Activated naive CD8-positive, alpha-beta T cell treated with anti-CD3 and anti-CD28 coated beads for 36 hours (primary cell): Measurements from ENCODE around the gene FAM210B. TPM values are rescaled to one million over a fixed set of nuclear protein-coding genes. Genes with fewer than 3 reads are reported as not detected.

Experiments
- DNase-seq: peaks from one replicate; pipeline ENCODE4 v3.0.0; 2021
- H3K27ac Mint-ChIP-seq: one replicate; pipeline ENCODE4 v1.8.0; 2022; ENCODE audit warnings: mild to moderate bottlenecking, moderate library complexity, mixed read lengths
- H3K27me3 Mint-ChIP-seq: one replicate; pipeline ENCODE4 v1.8.0; 2022; ENCODE audit warnings: mild to moderate bottlenecking, mixed read lengths
- H3K36me3 Mint-ChIP-seq: one replicate; pipeline ENCODE4 v1.8.0; 2021; ENCODE audit warnings: mild to moderate bottlenecking, mixed read lengths
- H3K4me1 Mint-ChIP-seq: one replicate; pipeline ENCODE4 v1.8.0; 2021; ENCODE audit warnings: mixed read lengths
- H3K4me3 Mint-ChIP-seq: one replicate; pipeline ENCODE4 v1.8.0; 2022; ENCODE audit warnings: mild to moderate bottlenecking, moderate library complexity, mixed read lengths
- H3K9me3 Mint-ChIP-seq: one replicate; pipeline ENCODE4 v1.8.0; 2022; ENCODE audit warnings: mixed read lengths
- total RNA-seq, 2 experiments: library from RNA; stranded (reverse); gene quantifications; one replicate each; pipeline ENCODE4 v1.2.3, GENCODE V29; 2021

The FAM210B gene
- total RNA-seq, 2 experiments from 2014 or later = 5.0 to 5.2 TPM

DNA sequence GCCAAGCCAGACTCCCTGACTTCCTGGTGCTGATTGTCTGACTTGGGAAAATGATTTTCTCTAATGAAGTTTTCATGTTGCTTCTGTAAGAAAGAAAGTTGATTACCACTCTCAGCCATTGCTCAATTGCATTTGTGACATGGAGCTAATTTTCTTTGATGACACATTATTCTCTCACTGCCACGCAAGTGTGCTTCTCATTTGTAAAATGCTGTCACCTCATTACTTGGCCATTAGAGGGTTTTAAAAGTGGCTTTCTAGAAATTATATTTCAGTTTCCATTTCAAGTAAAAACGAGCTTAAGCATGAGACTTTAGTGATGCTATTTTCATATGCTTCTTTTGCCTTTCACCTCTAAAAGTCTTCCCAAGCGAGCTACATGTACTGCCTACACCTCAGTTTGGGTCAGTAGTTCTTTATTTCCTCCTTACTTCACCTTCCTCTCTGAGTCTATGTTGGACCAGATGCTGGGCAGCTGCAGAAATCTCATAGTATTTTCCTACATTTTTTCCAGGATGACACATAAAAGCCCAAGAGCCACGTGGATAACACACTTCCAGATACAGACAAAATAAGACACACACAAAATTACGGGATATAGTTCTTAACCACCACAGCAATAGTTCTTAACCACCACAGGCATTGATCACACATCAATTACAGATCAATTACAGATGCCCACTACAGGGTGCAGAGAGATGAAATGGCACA is 6.3 kb upstream of the FAM210B start:
- H3K4me1 Mint-ChIP-seq = no peaks in the 10 kb centered on the region
- peaks cover 17% of the 10 kb centered on the region for H3K27me3 Mint-ChIP-seq
- DNase-seq = no peak
- H3K36me3 Mint-ChIP-seq = no peaks in the 10 kb centered on the region
- H3K27ac Mint-ChIP-seq = no peak overlapping the region
- H3K4me3 Mint-ChIP-seq = no peak overlapping the region
- no peaks in the 10 kb centered on the region for H3K9me3 Mint-ChIP-seq

DNA sequence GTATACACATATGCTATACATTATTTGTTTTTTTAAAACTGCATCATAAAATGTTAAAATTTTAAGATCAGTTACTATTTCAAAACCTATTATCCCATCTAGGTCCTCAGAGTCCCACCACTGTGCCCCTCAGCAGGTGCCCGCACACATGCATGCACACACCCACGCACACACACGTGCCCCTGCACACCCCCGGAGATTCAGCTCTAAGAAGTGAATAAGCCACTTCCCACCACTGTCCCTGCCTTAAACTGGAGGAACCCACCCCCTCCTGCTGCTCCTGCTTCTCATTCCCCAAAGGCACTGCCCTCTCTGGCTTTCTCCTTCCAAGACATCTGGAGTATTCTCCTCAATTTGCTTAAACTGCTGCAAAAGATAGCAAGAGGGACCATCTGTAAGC is 5.4 kb upstream of the FAM210B start:
- H3K4me3 Mint-ChIP-seq = no peak overlapping the region
- no peak overlapping the region for H3K27ac Mint-ChIP-seq
- no peak for DNase-seq
- H3K4me1 Mint-ChIP-seq = peaks cover 3% of the 10 kb centered on the region
- peaks cover 10% of the 10 kb centered on the region for H3K27me3 Mint-ChIP-seq
- no peaks in the 10 kb centered on the region for H3K9me3 Mint-ChIP-seq
- no peaks in the 10 kb centered on the region for H3K36me3 Mint-ChIP-seq

DNA sequence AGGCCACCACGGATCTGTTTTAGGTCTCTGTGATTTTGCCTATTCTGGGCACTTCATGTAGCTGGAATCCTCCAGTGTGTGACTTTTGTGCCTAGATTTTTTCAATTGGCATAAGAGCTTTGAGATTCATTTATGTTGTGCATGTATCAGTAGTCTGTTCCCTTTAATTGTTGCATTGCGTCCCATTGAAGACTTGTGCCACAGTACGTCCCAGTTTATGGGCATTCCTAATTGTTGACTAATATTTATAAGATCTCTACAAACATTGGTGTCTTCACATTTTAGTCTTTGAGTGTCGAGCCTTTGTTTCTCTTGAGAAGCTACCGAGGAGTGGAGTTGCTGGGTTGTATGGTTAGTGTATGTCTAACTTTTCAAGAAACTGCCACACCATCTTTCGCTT is 704 bp upstream of the FAM210B start:
- H3K4me3 Mint-ChIP-seq = peak overlapping the region; percentile 66
- no peaks in the 10 kb centered on the region for H3K9me3 Mint-ChIP-seq
- no peaks in the 10 kb centered on the region for H3K36me3 Mint-ChIP-seq
- H3K27me3 Mint-ChIP-seq = no peaks in the 10 kb centered on the region
- H3K4me1 Mint-ChIP-seq = peaks cover 16% of the 10 kb centered on the region
- H3K27ac Mint-ChIP-seq = no peak overlapping the region
- no peak for DNase-seq

DNA sequence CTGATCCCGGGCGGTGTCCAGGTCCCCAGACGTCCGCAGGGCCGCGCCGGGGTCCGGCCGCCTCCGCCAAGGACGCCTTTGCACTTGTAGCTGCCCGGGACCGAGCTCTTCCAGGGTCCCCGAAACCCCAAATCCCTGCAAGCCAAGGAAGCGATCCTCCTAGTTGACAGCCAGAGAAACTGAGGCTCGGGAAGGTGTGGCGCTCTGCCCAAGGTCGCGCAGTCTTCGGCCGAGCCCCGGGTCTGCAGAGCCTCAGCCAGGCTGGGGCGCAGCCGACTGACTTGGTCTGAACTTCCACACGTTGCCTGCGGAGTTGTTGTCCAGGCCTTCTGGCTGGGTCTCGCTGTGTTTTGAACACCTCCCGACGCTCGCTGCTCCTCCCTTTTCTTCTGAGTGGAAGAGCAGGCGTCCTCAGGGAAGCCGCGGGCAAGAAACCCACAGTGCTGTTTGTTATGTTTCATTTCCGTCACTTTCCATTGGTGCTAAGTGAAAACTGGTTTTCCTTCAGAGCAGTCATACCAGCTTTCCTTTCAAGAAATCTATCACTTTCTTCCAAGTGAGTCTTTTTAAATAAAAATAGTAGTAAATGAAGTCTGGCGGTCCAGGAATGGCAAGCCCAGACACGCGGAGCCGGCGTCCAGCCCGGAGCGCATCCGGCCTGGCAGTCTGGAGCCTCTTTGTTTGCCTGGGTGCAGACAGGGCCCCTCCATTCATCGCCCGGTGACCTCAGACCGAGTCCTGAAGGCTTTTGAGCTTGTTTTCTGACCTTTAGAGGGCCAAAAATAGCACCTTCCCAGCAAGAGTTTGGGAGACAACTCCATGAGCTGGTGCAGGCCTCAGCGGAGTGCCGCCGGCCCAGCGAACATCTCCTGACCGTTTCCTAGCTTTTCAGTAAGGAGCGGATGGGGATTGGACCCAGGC is 698 bp downstream of the FAM210B start:
- Mint-ChIP-seq H3K27ac (peak overlapping the region; percentile 56), H3K9me3 (no peaks in the 10 kb centered on the region)

DNA sequence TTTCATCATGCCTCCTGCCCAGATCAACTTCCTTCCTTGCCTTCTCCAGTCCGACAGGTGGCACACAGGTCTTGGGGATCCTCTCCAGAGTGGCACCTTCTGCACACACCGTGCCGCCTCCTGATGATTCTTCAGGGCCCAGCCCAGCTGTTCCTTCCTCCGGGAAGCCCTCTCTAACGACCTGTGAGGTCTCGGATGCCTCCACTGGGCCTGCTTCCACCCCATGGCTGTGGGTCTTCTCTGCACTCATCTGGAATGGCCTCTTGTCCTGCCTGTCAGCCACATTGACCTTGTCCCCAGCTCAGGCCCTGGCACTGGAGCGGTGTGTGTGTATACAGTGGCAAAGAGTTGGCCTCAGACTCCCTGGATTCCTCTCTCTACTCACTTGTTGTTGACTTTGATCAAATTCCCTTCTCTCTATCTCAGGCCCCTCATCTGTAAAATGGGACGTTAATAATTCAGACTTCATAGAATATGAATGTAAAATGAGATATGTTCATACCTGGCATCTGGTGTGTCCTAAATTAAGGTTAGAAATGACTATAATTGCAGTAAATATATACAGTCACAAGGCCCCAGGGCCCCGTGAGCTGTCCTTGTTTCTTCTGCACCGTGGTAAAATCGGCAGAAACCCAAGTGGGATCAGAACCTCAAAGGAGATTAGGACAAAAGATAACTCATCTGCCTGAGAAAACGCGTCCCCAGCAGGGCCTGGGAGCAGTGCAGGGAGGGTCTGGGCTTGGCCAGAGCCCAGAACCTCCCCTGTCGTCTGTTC is 1.5 kb downstream of the FAM210B start:
- Mint-ChIP-seq H3K9me3 (no peaks in the 10 kb centered on the region), H3K36me3 (no peaks in the 10 kb centered on the region), H3K4me3 (peak overlapping the region; percentile 83), H3K27ac (no peak overlapping the region), H3K4me1 (peaks cover 16% of the 10 kb centered on the region), H3K27me3 (no peaks in the 10 kb centered on the region)
- DNase-seq = no peak

More for the DNA sequence above, 698 bp downstream of the FAM210B start:
- H3K4me3 Mint-ChIP-seq = peak overlapping the region; percentile 83
- H3K36me3 Mint-ChIP-seq = no peaks in the 10 kb centered on the region
- DNase-seq = peak; percentile 17
- H3K4me1 Mint-ChIP-seq = peaks cover 16% of the 10 kb centered on the region
- no peaks in the 10 kb centered on the region for H3K27me3 Mint-ChIP-seq

DNA sequence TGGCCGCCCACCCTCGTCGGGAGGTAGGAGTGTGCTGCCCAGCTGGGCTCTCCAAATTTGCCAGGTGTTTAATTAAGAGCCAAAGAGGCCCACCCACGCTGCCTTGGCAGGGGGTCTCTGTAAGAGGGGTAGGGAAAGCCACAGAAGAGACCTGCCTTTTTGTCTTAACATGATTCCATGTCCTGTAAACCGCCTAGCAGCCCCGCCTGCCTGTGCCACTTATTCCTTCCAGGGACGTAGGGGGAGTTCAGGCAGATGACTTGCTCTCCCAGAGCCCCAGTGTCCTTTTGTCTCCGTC is 2.1 kb downstream of the FAM210B start:
- H3K27me3 Mint-ChIP-seq = no peaks in the 10 kb centered on the region
- H3K36me3 Mint-ChIP-seq = peaks cover under 1% of the 10 kb centered on the region
- no peak overlapping the region for H3K27ac Mint-ChIP-seq
- no peak for DNase-seq
- peaks cover 16% of the 10 kb centered on the region for H3K4me1 Mint-ChIP-seq
- no peak overlapping the region for H3K4me3 Mint-ChIP-seq
- H3K9me3 Mint-ChIP-seq = no peaks in the 10 kb centered on the region

DNA sequence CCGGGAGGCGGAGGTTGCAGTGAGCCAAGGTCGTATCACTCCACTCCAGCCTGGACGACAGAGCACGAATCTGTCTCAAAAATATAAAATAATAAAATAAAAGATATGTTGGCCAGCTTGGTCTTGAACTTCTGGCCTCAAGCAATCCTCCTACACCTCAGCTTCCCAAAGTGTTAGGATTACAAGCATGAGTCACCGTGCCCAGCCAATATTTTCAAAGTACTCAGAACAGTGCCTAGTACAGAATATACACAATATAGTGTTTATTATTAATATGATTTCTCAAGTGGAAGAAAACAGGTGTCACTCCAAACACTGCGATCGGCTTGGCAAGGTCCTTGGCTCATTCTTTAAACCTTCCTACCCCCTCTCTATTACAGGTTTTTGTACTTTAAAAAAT is 3.1 kb downstream of the FAM210B start:
- no peak for DNase-seq
- Mint-ChIP-seq H3K9me3 (no peaks in the 10 kb centered on the region), H3K4me3 (no peak overlapping the region), H3K27me3 (no peaks in the 10 kb centered on the region), H3K4me1 (peaks cover 16% of the 10 kb centered on the region), H3K27ac (no peak overlapping the region), H3K36me3 (peaks cover 3% of the 10 kb centered on the region)

DNA sequence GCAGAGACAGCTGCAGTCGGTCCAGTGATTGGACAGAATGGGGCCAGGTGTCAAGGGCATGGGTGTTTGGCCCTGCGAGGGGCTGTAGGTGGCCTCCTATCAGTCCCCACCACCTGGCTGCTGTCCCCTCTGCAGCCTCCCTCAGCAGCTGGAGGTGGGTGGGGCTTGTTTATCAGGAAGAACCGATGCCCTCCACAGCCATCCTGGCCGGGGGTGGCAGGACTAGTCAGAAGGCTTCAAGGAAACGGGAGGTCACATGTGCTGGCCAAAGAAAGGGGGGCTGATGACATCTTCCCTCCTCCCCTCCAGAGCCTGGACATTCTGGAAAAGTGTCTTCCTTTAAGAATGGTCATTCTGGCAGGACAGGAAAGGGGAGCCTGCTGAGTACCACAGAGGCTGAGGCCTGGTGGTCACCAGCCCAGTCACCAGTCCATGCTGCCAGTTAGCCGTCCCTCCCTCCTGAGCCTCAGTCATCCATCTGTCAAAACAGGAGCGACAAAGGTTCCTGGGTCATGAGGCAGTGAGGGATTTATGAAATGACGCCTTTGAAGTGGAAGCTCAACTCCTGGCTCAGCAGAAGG is 4.1 kb downstream of the FAM210B start:
- Mint-ChIP-seq H3K9me3 (no peaks in the 10 kb centered on the region), H3K36me3 (peaks cover 3% of the 10 kb centered on the region), H3K27me3 (no peaks in the 10 kb centered on the region), H3K4me1 (peaks cover 16% of the 10 kb centered on the region), H3K27ac (no peak overlapping the region), H3K4me3 (no peak overlapping the region)
- no peak for DNase-seq

DNA sequence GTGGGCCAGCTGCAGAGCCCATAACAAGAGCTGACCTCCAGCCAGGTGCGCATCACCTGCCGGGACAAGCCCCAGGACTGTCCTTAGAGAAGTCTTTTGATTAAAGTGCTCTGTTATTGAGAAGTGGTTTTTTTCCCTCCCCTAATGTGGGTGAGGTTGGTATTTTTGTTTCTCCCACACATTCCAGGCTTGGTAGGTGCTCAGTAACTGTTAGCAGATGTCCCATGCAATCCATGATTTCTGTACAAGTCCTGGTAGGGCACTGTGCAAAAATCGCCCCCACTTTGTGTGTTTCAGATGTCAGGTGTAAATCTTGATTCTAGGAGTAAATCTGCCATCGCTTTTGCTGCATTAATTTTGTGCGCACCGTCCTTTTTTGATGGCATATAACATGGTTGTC is 4.7 kb downstream of the FAM210B start:
- no peaks in the 10 kb centered on the region for H3K27me3 Mint-ChIP-seq
- no peak for DNase-seq
- no peaks in the 10 kb centered on the region for H3K9me3 Mint-ChIP-seq
- H3K36me3 Mint-ChIP-seq = peaks cover 3% of the 10 kb centered on the region
- no peak overlapping the region for H3K4me3 Mint-ChIP-seq
- peaks cover 11% of the 10 kb centered on the region for H3K4me1 Mint-ChIP-seq
- H3K27ac Mint-ChIP-seq = no peak overlapping the region

DNA sequence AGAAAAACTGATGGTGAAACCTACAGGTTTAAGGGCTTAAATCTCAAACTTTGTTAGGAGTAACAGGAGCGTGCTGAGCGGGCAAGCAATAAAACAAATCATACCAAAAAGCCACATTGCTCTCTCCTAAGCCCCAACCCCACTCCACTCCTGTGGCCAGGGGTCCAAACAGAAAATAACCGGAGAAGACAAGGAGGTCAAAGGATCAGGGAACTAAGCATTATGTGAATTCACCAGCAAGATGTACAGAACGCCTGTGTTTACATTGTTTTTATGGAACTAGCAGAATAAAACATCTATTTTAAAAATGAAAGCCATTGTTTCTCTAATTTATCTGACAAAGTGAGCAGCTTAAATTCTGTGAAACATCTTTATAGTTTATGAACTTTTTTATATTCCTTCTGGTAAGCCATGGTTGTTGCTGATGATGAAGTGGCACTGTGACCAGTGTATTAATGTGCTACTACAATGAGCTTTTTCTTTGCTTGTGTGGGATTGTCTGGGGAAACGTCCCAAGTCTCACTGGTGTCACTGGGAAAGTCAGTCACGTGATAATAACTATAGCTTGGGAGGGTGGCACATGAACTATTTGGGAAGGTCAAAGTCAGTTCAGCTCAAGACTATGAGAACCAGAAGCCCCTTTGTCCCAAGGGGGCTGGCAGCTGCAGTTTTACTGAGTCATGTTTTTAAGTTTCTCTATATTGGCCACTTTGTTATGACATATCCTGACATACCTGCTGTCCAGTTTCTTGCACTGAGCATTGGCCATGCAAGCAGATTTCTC is 9.8 kb downstream of the FAM210B start:
- DNase-seq = no peak
- Mint-ChIP-seq H3K27ac (no peak overlapping the region), H3K4me3 (no peak overlapping the region), H3K27me3 (no peaks in the 10 kb centered on the region), H3K36me3 (peaks cover 11% of the 10 kb centered on the region), H3K9me3 (no peaks in the 10 kb centered on the region), H3K4me1 (peaks cover 7% of the 10 kb centered on the region)

DNA sequence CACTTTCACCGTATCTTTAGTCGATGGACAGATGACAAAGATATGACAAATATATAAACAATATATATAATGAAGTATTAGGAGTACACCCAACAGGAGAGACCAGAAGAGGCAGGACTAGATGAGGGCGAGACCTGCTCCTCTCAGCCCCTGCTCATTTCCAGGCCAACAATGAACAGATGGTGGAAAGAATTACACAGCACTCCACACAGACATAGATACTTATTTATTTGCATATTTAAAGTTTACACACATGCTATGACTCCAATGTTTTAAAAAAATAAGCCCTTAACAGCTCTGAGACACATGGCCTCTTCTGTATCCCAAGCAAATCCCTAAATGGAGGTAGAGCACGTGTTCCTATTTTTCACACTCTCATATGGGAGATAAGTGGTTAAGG is 10.4 kb downstream of the FAM210B start:
- Mint-ChIP-seq H3K27ac (no peak overlapping the region), H3K9me3 (no peaks in the 10 kb centered on the region), H3K4me3 (no peak overlapping the region), H3K4me1 (peaks cover 7% of the 10 kb centered on the region), H3K27me3 (no peaks in the 10 kb centered on the region), H3K36me3 (peaks cover 11% of the 10 kb centered on the region)
- DNase-seq = no peak

DNA sequence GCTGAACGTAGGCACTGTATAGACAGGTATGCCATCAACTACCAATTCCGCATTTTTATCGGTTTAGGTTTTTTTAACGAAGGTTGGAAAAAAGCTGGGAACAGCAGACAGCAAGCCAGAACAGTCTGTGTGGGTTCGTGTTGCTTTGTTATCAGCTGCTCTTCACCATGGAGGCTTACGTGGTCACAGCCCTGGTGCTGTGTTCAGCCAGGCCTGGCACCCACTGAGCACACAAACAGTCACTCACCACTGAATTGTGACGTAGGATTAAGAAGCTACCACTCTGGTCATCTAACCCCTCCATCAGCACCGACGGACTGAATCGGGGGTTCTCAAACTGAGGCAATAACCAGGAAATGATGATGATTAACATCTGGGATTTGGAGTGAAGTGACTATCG is 13.2 kb downstream of the FAM210B start:
- H3K36me3 Mint-ChIP-seq = peaks cover 24% of the 10 kb centered on the region

DNA sequence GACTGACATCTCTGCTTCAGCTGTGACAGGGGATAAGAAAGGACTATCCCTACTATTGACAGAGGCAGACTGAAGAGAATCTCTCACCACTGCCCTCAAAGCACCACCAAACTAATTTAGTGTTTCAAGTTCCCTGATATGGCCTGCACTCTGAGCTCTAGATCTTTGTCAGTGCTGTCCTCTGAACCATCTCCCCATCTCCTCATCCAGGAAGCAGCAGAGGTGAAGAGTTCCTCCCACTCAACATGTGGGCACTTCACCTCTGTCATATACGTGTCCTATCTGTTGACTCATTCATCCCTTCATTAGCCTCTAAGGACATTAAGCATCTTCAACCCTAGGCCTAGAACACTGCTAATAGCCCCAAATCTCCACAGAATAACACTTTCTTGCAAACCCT is 14.1 kb downstream of the FAM210B start:
- H3K4me3 Mint-ChIP-seq = no peak overlapping the region
- no peak for DNase-seq
- H3K9me3 Mint-ChIP-seq = no peaks in the 10 kb centered on the region
- H3K36me3 Mint-ChIP-seq = peaks cover 30% of the 10 kb centered on the region
- H3K27me3 Mint-ChIP-seq = no peaks in the 10 kb centered on the region
- peaks cover 7% of the 10 kb centered on the region for H3K4me1 Mint-ChIP-seq
- no peak overlapping the region for H3K27ac Mint-ChIP-seq

More for the DNA sequence above, 13.2 kb downstream of the FAM210B start:
- Mint-ChIP-seq H3K27ac (no peak overlapping the region), H3K27me3 (no peaks in the 10 kb centered on the region), H3K4me3 (no peak overlapping the region), H3K4me1 (peaks cover 7% of the 10 kb centered on the region), H3K9me3 (no peaks in the 10 kb centered on the region)
- DNase-seq = no peak

DNA sequence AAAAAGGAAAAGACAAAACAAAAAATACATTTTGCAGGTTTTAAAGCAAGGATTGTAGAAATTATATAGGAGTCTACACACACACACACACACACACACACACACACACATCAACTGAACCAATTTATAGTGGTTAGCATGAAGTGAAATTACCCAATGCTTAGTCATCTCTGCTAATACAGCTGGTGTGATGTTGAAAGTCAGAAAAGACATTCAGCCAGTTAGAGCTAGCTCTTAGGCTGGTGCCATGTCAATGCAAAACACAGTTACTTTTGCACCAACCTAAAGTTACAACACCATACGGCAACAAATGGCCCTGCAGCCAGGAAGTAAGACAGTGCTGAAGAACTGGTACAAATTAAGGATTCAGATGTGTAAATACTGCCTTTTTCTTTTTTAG is 15.2 kb downstream of the FAM210B start:
- no peak for DNase-seq
- H3K36me3 Mint-ChIP-seq = peaks cover 41% of the 10 kb centered on the region
- no peak overlapping the region for H3K4me3 Mint-ChIP-seq
- no peak overlapping the region for H3K27ac Mint-ChIP-seq
- peaks cover 7% of the 10 kb centered on the region for H3K4me1 Mint-ChIP-seq
- no peaks in the 10 kb centered on the region for H3K27me3 Mint-ChIP-seq
- no peaks in the 10 kb centered on the region for H3K9me3 Mint-ChIP-seq
